Left lung (tissue), 10 donors: ENCODE results near the gene AHRR. TPM values are rescaled to one million over a fixed set of nuclear protein-coding genes. Genes with fewer than 3 reads are reported as not detected.
A peak's percentile ranks its signal among the peaks of the same experiment; 100 is the strongest.

Source experiments
- ATAC-seq: fragments of 200-7000 bp; cut with Tn5 transposase; one replicate; pipeline ENCODE4 v1.9.1; 2020; ENCODE audit warnings: moderate library complexity
- DNase-seq, 4 donors: peaks; one replicate each; pipeline ENCODE4 v3.0.0-alpha.2; 2013 to 2020
- H3K27ac ChIP-seq, 2 donors: fragments of 200-600 bp; sonication (generic) in 1 of 2; one replicate each; pipeline versions ENCODE4 v1.5.0 to v1.8.0; 2020 to 2021
- H3K27me3 ChIP-seq, 2 donors: fragments of 200-600 bp; sonication (generic) in 1 of 2; one replicate each; pipeline versions ENCODE4 v1.5.0 to v1.8.0; 2020 to 2021
- H3K36me3 ChIP-seq, 2 donors: fragments of 200-600 bp; sonication (generic) in 1 of 2; one replicate each; pipeline versions ENCODE4 v1.5.0 to v1.8.0; 2020 to 2021
- H3K4me1 ChIP-seq, 2 donors: fragments of 200-600 bp; one replicate each; pipeline ENCODE4 v1.8.0; 2021
- H3K4me3 ChIP-seq, 2 donors: fragments of 200-600 bp; sonication (generic) in 1 of 2; one replicate each; pipeline versions ENCODE4 v1.5.0 to v1.8.0; 2020 to 2021; ENCODE audit warnings: mild to moderate bottlenecking in 1 of 2
- H3K9me3 ChIP-seq, 2 donors: fragments of 200-600 bp; sonication (generic) in 1 of 2; one replicate each; pipeline versions ENCODE4 v1.5.0 to v1.8.0; 2020 to 2021
- intact Hi-C, 2 donors: fragments of 100-400 bp; cut with DNase I; formaldehyde crosslinking; loops; one replicate each; pipeline versions ENCODE4 v1.11.2 to v1.14.2; 2022
- polyA plus RNA-seq, 6 donors: library from polyadenylated mRNA; unstranded; fragments of 120-200 nt; gene quantifications; one replicate each; pipeline ENCODE4 v1.2.1, GENCODE V29; 2013; ENCODE audit not compliant: insufficient read length in 6 of 6
- total RNA-seq, 2 donors: library from RNA; stranded (reverse); fragmentation: NEBNext Ultra II Directional; extraction: Animal tissue kit (Norgen Biotek cat#: 25700); gene quantifications; one replicate each; pipeline ENCODE4 v1.2.1, GENCODE V29; 2021
- TF ChIP-seq, protein P1 (sequence below), 2 donors: fragments of 200-600 bp; sonication (generic) in 1 of 2; IDR thresholded peaks; one replicate each; pipeline versions ENCODE4 v1.5.0 to v1.8.0; 2021; ENCODE audit warnings: antibody characterized with exemption in 2 of 2
- donor health status: DM: no; HTN: yes; CAD: no.
- donor health status: DM: no; HTN: no; CAD: no.

AHRR gene
- total and polyA plus RNA-seq, 8 donors = 0.32 to 8.4 (median 4.7) TPM

DNA sequence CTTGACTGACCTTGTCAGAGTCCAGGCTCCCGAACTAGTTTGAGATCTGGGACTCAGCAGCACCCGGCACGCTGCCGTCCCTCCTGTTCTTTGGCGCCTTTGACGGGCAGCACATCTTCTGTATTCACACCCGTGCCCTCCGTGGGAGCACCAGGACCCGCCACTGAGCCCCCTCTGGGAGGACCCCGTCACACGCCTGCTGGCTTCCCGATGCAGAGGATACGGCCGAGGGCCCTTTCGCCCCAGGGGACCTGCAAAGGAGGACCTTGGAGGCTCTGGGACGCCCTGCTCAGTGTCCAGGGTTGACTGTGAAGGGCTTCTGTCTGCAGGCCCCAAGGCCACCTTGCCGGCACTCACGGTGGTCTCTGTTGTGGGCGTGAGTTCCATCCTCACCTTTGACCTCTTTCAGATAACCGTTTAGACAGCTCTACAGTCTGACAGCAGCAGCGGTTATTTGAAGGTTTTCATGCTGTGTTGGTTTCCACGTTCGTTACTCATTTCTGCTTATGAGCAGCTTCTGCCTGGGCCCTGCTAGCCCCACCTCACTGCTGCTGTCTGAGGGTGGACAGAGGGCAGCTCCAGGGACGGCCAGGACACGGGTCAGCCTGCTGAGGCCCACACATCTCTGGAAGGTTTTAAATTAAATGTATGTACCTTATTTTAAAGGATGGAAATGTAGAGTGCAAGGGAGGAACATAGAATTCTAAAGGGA is 108.9 kb downstream of the AHRR start:
- no peak for DNase-seq
- Histone ChIP-seq H3K36me3 (no peaks in the 10 kb centered on the region), H3K9me3 (no peaks in the 10 kb centered on the region), H3K27ac (no peak overlapping the region), H3K4me3 (no peak overlapping the region), H3K4me1 (peaks cover 0 to 4% of the 10 kb centered on the region in 2 donors), H3K27me3 (no peaks in the 10 kb centered on the region)
- TF ChIP-seq, protein P1, sequence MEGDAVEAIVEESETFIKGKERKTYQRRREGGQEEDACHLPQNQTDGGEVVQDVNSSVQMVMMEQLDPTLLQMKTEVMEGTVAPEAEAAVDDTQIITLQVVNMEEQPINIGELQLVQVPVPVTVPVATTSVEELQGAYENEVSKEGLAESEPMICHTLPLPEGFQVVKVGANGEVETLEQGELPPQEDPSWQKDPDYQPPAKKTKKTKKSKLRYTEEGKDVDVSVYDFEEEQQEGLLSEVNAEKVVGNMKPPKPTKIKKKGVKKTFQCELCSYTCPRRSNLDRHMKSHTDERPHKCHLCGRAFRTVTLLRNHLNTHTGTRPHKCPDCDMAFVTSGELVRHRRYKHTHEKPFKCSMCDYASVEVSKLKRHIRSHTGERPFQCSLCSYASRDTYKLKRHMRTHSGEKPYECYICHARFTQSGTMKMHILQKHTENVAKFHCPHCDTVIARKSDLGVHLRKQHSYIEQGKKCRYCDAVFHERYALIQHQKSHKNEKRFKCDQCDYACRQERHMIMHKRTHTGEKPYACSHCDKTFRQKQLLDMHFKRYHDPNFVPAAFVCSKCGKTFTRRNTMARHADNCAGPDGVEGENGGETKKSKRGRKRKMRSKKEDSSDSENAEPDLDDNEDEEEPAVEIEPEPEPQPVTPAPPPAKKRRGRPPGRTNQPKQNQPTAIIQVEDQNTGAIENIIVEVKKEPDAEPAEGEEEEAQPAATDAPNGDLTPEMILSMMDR (IDR thresholded peaks at IDR 0.05) = no peak
- no peak for ATAC-seq
- intact Hi-C loops = no loop called here

DNA sequence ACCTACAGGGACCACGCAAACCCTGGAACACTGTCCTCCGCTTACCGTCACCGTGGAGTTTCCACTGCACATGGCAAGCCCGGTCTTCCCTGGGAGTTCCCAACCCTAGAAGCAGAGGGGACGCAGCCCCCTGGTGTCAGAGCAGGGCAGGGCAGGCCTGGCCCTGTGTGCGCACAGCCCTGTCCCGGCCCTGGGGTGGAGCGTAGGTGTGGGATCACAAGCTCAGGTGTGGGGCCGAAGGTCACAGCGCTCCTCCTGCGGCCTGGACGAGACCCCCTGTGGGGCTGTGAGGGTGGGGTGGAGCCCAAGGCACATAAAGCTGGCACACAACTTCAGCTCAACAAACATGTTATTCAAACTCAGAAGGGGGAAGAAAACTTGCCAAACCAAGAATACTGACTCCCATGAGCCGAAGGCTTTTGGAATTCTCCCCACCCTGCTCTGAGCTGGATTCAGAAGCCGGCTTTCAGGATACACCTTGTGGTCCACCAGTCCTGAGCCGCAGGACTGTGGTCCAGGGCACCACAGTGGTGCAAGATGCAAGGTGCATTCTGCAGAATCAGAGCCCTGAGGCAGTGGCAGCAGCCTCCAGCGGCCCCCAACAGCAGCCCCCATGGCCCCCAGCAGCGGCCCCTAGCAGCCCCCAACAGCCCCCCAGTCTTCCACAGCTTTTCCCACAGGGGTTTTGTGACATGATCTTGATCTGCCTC is 109.6 kb downstream of the AHRR start:
- intact Hi-C loops = no loop called here
- TF ChIP-seq, protein P1 (IDR thresholded peaks at IDR 0.05) = peak; percentile 10 to 61
- peak in 1 of 4 donors; percentile 53 for DNase-seq
- Histone ChIP-seq H3K27ac (no peak overlapping the region), H3K4me3 (no peak overlapping the region), H3K36me3 (no peaks in the 10 kb centered on the region), H3K4me1 (peaks cover 0 to 4% of the 10 kb centered on the region in 2 donors), H3K9me3 (no peaks in the 10 kb centered on the region), H3K27me3 (no peaks in the 10 kb centered on the region)
- peak; percentile 55 for ATAC-seq

DNA sequence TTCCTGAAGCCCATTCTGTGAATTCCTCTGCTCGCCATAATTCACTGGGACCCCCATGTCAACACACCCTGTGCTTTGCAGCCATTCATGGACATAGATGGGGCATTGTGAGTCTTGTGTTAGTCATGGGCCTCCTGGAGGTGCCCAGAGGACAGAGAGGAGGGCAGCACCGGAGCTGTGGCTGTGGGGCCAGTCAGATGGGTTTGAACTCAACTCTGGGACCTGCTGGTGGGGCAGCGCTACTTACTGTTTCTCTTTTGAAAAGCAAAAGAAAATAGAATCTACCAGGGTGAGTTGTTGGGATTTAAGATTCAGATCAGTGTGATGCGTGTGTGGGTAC is 110.2 kb downstream of the AHRR start:
- no peak for ATAC-seq
- intact Hi-C loops = no loop called here
- TF ChIP-seq, protein P1 (IDR thresholded peaks at IDR 0.05) = no peak
- Histone ChIP-seq H3K9me3 (no peaks in the 10 kb centered on the region), H3K27ac (no peak overlapping the region), H3K27me3 (no peaks in the 10 kb centered on the region), H3K4me1 (peaks cover 0 to 4% of the 10 kb centered on the region in 2 donors), H3K36me3 (no peaks in the 10 kb centered on the region), H3K4me3 (no peak overlapping the region)
- no peak for DNase-seq

DNA sequence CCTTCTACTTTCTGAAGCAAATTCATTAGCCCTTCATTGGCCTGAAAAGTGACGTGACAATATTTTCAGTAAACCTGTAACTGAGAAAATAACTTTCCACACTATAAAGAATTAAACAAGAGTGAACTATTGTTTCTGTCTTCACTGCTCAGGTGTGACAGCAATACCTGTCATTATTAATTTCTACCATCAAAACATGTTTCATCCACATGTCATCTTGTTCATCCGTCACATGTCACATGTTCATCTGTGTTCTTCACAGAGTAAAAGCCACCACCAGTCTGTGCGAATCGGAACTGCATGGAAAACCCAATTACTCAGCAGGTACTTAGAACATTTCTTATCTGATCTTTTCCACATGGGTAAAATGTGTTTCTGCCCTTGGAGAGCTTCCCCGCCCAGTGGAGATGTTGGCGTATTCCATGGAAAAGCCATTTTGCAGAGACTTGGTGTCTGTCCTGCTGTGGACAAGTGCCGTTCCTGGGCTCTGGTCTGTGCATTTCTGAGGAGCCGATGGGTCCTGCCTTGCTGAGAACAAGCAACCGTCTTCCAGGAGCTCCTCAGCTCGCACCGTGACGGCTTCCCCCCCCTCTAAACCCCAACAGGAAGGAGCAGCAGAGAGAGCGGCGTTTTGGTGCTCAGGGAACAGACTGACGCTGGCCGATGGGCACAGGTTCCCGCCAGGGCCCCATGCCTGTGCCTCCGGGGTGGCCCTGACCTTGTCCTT is 110.8 kb downstream of the AHRR start:
- no peaks in the 10 kb centered on the region for H3K36me3 ChIP-seq
- peaks cover 0 to 4% of the 10 kb centered on the region in 2 donors for H3K4me1 ChIP-seq
- no peak overlapping the region for H3K27ac ChIP-seq
- intact Hi-C loops = no loop called here
- no peak overlapping the region for H3K4me3 ChIP-seq
- TF ChIP-seq, protein P1 (IDR thresholded peaks at IDR 0.05) = no peak
- H3K9me3 ChIP-seq = no peaks in the 10 kb centered on the region
- no peak for DNase-seq
- ATAC-seq = no peak
- H3K27me3 ChIP-seq = no peaks in the 10 kb centered on the region
